SW480 (cell line): ENCODE measurements around the gene HBA2.
"Not testable (repeated sequence)": the region's sequence is repeated elsewhere in the genome, so short reads cannot be mapped to it uniquely, and the experiment has no call there.

ENCODE experiments used
- DNase-seq: peaks from one replicate; pipeline ENCODE4 v3.0.0-alpha.2; 2016; ENCODE audit warnings: low spot score

Gene HBA2

GRCh38 chr16:194516-194915 is 21.8 kb downstream of the HBA2 start:
- no peak for DNase-seq

GRCh38 chr16:200388-200787 is 27.7 kb downstream of the HBA2 start:
- no peak for DNase-seq

GRCh38 chr16:203246-203645 is 30.6 kb downstream of the HBA2 start:
- DNase-seq = no peak

GRCh38 chr16:204046-204445 is 31.4 kb downstream of the HBA2 start:
- DNase-seq = not testable (repeated sequence)

- not testable (repeated sequence) for DNase-seq
These were observed 36.7 kb downstream of the HBA2 start for GRCh38 chr16:209359-209758.

DNA sequence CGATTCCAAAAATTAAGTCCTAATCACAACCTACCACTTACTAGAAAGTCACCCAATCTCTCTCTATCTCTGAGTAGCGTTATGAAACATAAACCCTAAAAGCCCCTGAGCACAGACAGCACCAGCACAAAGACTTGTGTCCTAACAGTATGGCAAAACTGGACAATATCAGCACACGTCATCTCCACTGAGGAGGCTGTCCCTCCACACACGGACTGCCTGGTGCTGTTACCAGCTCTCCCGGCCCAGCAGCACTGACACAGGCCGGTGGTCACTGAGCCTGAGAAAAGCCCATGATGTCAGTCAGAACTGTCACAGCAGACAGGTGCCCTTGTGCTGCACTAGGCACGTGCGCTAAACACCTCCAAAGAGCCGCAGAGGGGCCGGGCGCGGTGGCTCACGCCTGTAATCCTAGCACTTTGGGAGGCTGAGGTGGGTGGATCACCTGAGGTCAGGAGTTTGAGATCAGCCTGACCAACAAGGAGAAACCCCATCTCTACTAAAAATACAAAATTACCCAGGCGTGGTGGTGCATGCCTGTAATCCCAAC is 39.0 kb downstream of the HBA2 start:
- DNase-seq = not testable (repeated sequence)

- no peak for DNase-seq
These were observed 40.3 kb downstream of the HBA2 start for GRCh38 chr16:212999-213398.

GRCh38 chr16:220021-220420 is 47.3 kb downstream of the HBA2 start:
- DNase-seq = no peak
